Stimulated activated CD4-positive, alpha-beta T cell treated with anti-CD3 and anti-CD28 coated beads, Interleukin-2, amount 100 ng/mL, for 4 hours (primary cell): ENCODE measurements around the gene KRTAP5-4.
"Not testable (repeated sequence)": the region's sequence is repeated elsewhere in the genome, so short reads cannot be mapped to it uniquely, and the experiment has no call there.

ENCODE experiments used
- DNase-seq: peaks from one replicate; pipeline ENCODE4 v3.0.0-alpha.2; 2020; ENCODE audit warnings: low read depth

KRTAP5-4 gene, protein sequence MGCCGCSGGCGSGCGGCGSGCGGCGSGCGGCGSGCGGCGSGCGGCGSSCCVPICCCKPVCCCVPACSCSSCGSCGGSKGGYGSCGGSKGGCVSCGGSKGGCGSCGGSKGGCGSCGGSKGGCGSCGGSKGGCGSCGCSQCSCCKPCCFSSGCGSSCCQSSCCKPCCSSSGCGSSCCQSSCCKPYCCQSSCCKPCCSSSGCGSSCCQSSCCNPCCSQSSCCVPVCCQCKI

DNA sequence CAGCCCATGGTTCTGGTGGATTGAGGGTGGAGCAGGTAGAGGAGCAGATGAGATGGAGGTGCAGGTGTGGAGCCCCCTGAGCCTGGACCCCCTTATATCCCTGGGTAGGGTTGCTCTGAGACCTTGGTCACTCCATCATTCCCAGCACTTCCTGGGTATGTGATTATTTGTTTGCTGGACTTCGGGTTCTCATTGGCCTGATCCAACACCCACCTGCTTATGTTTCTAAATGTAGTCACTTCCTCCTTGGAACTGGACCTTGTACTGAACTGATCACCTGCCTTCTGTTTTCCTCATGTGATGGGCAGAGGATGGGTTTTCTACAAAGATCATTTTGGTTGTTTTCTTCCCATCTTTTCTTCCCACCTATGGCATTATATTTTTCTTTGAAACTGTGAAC, at the start of gene KRTAP5-4:
Gene KRTAP5-4, minus strand, starts transcription at position 53 of the 400 bp plus-strand sequence. Its CDS starts 45 bp downstream, at position 8.
- no peak for DNase-seq

DNA sequence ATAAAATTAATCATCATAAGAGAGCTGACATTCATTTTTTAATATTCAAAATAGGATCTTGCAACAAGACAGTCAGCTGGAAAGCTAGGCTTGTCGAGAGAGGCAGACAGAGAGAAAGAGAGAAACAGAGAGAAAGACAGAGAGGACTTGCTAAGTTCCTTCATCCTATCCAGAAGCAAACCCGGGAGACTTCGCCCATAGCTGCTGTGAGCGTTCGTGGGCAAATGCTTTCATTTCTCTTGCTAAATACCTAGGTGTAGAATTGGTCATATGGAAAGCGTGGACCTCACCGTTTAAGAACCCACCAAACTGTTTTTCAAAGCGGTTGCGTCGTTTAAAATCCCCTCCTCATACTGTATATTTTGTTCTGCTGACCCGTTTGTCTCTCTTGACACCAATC, 49.7 kb upstream of the KRTAP5-4 start:
- DNase-seq = no peak

DNA sequence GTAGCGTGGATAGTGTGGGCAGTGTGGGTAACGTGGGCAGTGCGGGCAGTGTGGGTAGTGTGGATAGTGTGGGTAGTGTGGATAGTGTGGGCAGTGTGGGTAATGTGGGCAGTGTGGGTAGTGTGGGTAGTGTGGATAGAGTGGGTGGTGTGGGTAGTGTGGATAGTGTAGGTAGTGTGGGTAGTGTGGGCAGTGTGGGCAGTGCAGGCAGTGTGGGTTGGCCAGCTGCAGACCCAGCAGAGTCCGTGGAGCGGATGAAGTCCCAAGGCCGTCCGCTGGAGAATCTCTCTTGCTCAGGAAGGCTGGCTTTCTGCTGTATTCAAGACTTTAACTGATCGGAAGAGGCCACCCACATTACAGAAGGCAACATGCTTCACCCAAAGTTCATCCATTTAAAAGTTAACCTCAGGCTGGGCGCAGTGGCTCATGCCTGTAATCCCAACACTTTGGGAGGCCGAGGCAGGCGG, 49.0 kb upstream of the KRTAP5-4 start:
- no peak for DNase-seq

DNA sequence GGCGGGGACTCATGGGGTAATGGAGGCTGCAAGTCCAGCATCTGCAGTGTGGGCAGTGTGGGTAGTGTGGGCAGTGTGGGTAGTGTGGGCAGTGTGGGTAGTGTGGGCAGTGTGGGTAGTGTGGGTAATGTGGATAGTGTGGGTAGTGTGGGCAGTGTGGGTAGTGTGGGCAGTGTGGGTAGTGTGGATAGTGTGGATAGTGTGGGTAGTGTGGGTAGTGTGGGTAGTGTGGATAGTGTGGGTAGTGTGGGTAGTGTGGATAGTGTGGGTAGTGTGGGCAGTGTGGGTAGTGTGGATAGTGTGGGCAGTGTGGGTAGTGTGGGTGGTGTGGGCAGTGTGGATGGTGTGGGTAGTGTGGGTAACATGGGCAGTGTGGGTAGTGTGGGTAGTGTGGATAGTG, 48.5 kb upstream of the KRTAP5-4 start:
- DNase-seq = not testable (repeated sequence)

DNA sequence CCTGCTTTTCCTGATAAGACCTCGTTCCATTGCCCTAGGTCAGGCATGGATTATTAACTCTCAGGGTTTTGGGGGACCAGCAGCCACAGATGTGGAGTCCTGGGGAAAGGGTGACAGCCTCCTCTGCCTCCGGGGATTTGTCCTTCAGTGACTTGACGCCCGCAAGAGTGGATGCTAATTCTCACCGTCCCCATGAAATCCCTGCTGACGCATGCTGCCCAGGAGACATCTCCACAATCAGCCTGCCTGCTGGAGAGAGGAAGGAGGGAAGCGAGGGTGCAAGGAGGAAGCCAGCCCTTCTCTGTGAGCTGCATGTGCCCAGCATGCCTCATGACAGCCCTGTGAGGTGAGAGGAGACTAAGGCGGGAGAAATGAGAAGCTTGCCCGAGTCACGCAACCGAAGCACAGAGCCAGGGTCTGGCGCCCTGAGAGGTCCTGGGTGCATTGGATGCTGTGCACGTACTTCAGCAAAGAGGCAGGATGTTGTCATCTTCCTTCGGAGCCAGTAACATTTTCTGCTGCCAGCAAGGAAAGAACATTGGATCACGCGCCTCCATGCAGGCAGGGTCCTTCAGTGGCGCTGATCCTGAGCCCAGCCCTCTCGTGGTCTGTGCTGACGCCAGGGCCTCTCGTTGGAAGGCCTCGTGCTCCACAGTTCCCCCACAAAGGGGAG, 47.7 kb upstream of the KRTAP5-4 start:
- no peak for DNase-seq

DNA sequence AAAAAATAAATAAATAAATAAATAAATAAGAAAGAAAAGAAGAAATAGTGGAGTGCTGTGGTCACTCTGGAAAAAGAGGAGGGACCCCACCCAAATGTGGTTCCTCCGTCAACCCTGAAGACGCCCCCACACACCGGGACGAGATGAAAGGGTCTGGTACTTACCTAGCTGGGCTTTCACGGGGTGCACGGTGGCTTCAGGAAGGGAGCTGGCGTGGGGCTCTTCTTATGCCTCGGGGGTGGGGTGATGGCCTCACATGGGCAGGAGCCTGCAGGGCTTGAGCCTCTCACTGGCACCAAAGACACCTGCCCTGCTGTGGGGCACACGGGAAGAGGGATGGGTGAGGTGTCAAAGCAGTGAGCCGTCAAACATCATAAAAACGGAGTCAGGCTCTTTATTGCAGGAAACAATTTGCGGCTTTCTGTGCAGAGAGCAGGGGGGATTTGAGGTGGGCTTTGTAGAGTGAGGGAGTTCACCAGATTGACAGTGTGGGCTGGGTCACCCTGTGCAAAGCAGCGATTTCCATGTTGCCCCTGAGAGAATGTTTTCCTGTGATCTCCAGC, 47.1 kb upstream of the KRTAP5-4 start:
- DNase-seq = no peak

DNA sequence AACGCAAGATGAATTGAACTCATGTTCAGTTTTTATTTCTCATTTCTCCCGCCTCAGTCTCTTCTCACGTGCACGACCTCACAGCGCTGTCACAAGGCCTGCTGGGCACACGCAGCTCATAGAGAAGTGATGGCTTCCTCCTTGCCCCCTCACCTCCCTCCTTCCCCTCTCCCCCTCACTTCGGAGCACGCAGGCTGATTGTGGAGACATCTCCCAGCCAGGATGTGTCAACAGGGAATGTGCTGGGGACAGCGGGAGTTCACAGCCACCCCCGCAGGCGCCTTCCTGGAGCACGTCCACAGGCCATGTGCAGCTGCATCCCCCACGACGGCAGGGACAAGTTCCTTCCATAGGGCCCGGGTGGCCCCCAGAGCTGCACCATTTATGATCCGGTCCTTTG, 46.0 kb upstream of the KRTAP5-4 start:
- no peak for DNase-seq

DNA sequence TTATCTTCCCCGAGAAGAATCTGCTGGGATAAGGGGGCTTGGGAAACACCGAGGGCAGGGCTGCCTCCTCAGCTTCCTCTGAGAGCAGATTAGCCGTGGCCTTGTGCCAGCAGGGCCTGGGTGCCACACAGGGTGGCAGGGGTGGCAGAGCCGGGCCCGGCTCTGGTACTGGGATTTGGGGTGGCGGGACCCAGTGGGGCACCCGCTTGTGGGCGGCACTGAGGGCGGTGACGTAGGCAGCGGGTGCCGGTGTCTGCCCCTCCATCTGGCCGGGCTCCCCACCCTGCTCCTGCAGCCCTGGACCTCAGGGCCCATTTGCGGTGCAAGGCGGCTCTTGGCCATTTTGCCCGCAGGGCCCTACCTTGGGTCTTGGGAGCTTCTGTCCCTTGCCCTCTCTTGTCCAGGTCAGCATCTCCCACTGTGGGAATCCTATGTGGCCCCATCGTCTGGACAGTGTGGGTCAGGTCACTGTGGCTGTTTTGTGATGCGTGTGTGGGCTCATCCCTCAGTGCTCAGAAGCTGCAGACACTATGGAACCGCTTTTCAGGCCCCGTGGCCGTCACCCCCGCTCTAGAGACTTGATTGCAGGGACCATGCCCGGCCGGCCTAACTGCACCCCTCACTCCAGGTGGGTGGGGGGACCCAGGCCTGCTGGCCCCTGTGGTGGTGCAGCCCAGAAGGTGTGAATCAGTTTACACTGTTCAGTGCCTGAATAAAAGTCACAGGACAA, 45.3 kb upstream of the KRTAP5-4 start:
- DNase-seq = no peak

DNA sequence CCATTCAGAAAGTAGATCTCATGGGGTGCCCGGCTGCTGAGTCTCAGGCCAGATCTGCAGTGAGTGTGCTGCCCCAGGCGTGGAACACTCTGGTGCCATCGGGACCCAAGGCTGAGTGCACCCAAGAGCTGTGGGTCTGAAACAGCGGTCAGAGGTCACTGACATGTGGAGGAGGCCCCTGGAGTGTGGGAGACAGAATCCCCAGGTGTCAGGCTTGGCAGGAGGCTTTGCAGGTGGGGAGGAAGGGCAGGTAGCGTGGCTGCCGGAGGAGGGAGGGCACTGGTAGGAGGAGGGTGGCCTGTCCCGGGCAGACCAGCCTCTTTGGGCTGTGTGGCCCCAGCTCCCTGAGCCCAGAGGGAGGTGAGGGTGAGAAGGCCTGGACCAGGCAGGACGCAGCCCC, 43.4 kb upstream of the KRTAP5-4 start:
- DNase-seq = no peak

DNA sequence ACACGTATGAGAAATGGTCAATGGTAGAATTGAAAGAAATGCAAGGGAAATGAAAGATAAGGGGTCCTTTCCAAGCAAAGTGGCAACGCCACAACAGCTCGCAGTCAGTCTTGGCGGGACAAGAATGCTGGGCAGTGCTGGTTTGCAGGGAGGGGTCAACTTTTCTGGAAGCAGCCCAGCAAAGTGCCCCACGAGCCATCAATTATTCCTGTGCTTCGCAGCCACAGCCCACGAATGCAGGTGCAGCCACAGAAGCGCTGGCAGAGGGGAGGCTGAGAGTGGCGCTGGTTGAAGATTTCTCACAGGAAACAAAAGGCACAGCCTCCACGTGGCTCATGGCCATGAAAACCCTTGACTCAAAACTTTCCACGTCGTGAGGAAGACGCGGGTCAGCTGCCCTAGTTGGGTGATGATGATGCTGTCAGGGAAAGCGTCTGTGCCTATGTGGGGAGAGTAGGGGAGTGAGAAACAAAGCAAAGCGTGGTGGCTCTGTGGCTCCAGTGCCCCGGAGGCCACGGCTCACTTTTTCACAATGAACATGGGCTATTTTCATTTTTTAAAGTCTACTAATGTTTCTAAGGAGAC, 40.9 kb upstream of the KRTAP5-4 start:
- not testable (repeated sequence) for DNase-seq

DNA sequence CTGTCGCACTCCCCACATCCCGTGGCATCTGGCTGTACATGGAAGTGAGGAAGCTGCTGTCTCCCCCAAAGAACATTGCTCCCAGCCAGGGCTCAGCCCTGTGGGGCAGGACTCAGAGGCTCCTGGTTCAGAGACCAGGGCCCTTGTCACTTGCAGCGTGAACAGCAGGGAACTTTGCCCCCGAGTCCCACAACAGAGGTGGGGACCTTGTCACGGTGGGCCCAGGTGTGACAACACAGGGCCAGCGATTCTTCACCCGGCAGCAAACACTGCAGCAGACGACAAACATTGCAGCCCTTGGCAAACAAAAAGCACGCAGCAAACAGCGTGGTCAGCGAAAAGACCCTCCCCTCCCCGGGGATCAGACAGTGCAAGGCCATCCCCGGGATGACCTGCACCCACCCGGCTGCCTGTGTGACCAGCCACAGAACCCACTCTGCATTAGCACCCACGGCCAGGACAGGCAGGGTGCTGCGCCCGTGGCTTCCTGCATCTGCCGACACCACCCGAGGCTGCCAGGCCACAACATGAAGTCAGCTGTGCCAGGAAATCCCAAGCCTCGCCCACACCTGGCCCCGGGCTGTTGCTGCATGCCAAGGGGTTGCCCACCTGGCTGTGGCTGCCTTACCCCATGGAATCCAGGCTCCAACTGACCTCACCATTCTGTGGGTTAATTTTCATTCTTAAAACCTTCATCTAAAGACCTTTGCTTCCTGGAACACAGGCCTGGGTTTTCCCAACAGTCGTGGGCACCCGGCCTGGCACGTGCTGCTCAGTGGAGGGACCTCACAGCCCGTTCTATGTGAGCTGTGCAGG, 39.7 kb upstream of the KRTAP5-4 start:
- not testable (repeated sequence) for DNase-seq

DNA sequence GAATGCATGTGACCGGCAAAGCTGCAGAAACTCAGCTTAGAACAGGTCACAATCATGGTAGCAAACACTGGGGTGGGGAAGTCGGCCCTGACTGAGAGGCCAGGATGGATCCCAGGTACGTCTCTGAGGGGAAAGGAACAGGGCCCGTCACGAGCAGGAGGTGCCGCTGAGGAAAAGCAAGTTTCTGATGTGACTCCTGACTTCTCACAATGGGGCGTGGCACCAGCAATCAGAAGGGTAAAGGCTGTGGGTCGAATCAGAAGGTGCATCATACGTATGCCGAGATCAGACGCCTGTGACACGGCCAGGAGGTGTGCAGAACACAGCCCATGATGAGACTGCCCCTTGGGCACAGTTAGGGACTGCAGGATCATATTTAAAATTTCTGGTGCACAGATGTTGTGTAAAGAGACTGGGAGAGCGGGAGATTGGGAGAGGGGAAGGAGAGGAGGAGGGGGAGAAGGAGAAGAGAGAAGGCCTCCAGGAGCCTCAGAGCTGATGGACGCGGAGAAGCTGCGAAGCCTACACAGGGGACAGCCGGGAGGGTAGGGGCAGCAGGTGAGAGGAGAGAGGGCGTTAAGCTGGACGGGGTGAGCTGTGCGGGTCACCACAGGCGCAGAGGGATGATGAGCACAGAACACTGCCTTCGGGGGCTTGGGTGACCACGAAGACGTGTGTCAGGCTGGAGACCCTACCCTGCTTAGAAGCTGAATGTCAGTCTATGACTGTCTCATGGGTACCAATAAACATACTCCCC, 38.4 kb upstream of the KRTAP5-4 start:
- DNase-seq = no peak

DNA sequence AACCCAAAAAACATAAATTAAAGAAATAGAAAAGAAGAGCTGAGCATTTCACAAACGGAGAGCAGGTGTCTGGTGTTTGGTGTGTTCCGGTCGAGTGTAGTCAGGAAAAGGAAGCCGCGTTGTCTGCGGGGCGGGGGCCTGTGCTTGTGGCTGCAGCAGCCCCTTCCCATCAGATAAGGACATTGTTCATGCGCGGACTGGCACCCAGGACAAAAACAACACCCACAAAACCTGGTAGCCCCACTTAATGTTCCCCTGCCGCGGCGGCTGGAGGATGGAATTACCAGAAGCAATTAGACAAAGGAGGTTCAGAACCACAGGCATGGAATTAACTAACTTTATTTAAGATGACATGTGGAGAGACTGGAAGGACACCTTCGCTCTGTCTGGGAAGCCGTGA, 37.6 kb upstream of the KRTAP5-4 start:
- no peak for DNase-seq

DNA sequence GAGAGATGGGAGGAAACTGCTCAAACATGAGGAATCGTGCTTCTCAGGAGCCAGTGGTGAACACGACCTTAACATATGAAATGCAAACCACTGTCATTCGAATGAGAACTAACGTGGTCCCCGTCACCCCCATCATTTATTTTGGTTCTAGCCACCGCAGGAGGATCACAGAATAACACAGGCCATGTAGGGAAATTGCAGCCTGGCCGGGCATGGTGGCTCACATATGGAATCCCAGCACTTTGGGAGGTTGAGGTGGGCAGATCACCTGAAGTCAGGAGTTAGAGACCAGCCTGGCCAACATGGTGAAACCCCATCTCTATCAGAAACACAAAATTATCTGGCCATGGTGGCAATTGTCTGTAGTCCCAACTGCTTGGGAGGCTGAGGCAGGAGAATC, 34.7 kb upstream of the KRTAP5-4 start:
- no peak for DNase-seq

DNA sequence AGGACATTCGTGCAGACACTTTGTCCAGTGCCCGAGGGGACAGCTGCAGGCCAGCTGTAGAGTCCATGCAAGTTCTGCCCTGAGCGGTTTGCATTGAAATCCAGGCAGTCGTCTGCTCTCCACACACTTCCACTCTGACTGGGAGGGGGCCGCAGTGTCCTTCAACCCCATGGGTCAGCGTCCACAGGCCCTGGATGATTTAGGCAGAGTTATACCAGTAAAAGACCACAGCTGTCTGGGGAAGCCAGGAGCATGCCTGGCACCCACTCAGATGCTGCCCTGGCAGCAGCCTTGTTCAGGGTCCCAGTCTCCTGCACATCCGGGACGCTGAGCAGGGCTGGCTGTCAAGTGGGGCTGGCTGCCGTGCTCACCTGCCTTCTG, 34.1 kb upstream of the KRTAP5-4 start:
- no peak for DNase-seq

DNA sequence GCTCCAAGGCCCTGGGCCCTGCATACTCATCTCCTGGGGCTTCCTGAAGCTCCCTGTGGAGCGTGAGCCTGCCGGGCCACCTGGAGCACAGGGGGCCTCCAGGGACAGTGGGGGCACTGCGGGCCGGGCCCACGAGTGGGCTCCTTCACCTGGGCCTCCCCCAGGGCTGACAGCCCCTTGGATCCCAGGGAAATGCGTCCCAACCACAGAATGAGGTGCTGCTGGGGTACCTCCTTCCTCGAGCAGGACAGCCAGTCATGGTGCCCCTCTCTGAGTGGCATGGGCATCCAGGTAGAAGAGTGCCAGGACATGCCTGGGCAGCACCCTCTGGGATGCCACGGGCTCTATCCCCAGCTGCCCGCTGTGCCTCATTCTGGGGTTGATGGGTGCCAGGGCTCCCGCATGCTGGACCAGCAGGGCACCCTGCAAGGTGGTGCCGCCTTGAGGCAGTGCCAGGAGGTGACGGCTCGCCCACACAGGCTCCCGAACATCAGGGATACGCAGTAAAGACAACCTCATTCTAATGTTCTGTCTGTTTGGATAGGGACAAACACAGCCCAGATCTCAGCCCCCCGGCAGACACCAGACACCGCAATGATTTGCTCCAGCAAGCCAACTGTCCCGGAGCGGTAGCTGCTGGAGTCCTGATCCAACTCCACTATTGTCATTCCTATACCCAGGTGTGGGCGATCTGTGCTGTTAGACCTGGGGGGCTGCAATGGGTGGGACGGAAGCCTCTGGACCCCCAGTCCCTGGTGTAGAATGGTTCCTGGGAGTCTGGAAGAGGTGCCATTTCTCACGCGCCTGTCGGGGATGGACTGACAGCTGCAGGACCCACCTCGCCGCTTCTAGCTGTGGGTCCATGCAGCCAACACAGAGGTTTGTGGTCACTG, 33.5 kb upstream of the KRTAP5-4 start:
- no peak for DNase-seq

DNA sequence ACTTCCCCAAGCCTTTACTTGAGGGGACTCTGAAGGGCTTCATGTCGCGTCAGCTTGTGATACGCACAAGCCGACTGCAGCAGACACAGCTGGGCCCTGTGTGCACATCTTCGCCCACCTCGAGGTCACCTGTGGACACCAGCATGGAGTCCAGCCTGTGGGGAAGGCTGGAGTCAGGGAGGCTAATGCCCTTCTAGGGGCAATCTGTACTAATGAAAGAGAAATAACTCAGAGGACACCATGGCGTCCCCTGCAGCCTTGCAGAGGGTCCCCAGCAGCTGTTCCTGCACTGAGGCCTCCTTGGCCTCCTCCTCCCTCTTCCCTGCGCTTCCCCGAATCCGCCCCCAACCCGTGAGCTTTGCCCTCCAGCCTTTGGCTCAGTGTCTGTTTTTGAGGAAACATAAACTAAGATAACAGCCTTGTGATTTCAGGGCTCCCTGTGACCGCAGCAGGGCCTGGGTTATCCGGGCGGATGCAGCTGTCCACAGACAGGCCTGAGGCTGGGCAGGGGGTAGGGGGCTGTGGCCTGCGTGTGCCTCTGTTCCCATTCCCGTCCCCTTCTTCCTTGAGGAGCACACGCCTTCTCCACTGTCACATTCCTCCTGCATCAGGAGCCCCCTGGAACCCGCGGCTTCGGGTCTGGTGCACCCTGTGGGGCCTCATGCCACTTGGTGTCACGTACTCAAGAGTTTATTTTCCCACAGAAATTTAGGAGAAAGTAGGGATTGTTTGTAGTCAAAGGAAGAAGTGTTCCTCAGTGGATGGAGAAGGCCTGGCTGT, 32.6 kb upstream of the KRTAP5-4 start:
- no peak for DNase-seq

DNA sequence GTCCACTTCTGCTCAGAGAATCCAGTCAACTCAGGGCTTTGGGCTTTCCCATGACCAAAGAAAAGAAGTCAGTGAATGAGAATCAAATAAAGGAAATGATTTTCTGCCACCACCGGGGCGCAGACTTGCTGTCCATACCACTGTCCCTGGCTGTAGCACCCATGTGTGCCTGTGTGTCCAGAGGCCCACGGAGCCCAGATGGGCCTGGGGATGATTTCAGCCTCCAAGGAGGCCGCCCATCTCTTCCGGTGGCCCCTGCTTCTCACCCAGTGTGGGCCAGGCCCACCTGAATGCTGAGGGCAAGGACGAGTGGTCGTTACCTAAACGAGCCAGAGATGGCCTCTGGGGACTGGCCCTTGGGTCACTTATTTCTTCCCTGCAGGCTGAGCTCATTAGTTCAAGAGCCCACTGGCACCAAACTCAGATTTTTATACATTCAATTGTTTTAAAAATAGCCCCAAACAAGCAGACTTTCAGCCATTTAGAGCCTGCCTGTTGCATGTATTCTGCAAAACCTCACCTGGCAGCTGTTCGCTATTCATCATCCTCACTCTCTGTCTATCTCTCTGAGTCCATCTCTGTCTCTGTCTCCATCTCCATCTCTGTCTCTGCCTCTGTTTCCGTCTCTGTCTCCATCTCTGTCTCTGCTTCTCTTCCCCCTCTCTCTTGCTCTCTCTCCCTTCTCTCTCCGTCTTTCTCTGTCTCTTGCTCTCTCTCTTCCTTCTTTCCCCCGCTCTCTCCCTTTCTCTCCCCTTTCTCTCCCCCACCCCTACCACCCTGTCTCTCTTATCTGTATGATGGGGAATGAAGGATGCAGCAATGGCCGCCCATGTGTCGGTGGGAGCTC, 31.8 kb upstream of the KRTAP5-4 start:
- DNase-seq = no peak
